HepG2 (cell line): ENCODE results near the gene NFATC4. TPM values are rescaled to one million over a fixed set of nuclear protein-coding genes. Genes with fewer than 3 reads are reported as not detected.
"Not testable (repeated sequence)": the region's sequence is repeated elsewhere in the genome, so short reads cannot be mapped to it uniquely, and the experiment has no call there.

Experiments used
- ATAC-seq: fragments of 200-7000 bp; cut with Tn5 transposase; 3 replicates; pipeline ENCODE4 v1.9.1; 2020; ENCODE audit warnings: mild to moderate bottlenecking, moderate library complexity
- BruUV-seq: library from RNA; stranded (reverse); fragments of 400-500 nt; replicated peaks from 2 replicates; lab custom pipeline; 2021; lab: Mats Ljungman, UMichigan
- CTCF ChIA-PET: fragments of 300-600 bp; formaldehyde crosslinking; extraction: SDS; loops from one replicate; lab custom pipeline; 2021; ENCODE audit warnings: low total read pairs, inconsistent platforms, low intra/inter-chr PET ratio; lab: Yijun Ruan, JAX
- POLR2A ChIA-PET: fragments of 350-600 bp; sonication (Branson Sonifier 250); formaldehyde crosslinking; loops from one replicate; lab custom pipeline; 2020; ENCODE audit warnings: antibody characterized with exemption, inconsistent platforms; lab: Yijun Ruan, JAX
- DNase-seq: peaks from one replicate; pipeline ENCODE4 v3.0.0-alpha.2; 2015; ENCODE audit warnings: low spot score
- FAIRE-seq: peaks from 3 replicates; lab custom pipeline; 2011; peaks lifted over from hg19 to GRCh38; lab: Jason Lieb, UNC
- H2AFZ ChIP-seq: one replicate; pipeline ENCODE4 v1.6.1; 2011; ENCODE audit warnings: low read length, inconsistent platforms
- H3K27ac ChIP-seq: fragments of 300-600 bp; 3 replicates; pipeline ENCODE4 v1.8.0; 2011; ENCODE audit warnings: mixed run types, mild to moderate bottlenecking, mixed read lengths, low read length, inconsistent platforms; ENCODE audit not compliant: insufficient read depth; ENCODE audit errors: extremely low read length
- H3K27me3 ChIP-seq, 2 experiments: fragments of 200-600 bp in 1 of 2; 2 replicates in 1 of 2; 3 replicates in 1 of 2; pipeline versions ENCODE4 v1.6.0 to v1.8.0; 2011; ENCODE audit warnings: low read length in 2 of 2, mild to moderate bottlenecking in 2 of 2, moderate library complexity in 2 of 2, inconsistent platforms in 1 of 2; ENCODE audit not compliant: insufficient read depth in 2 of 2, control insufficient read depth in 1 of 2
- H3K36me3 ChIP-seq, 2 experiments: fragments of 200-600 bp in 1 of 2; replicated peaks in 1 of 2; 2 replicates in 1 of 2; 3 replicates in 1 of 2; pipeline versions ENCODE4 v1.5.1 to v1.8.0; 2011; ENCODE audit warnings: low read length in 2 of 2, inconsistent platforms in 1 of 2; ENCODE audit not compliant: insufficient read depth in 2 of 2, control insufficient read depth in 1 of 2
- H3K4me1 ChIP-seq: 2 replicates; pipeline ENCODE4 v1.5.1; 2012; ENCODE audit warnings: low read length, inconsistent platforms; ENCODE audit not compliant: insufficient read depth
- H3K4me2 ChIP-seq: 2 replicates; pipeline ENCODE4 v1.6.0; 2011; ENCODE audit warnings: low read depth, low read length, inconsistent platforms
- H3K4me3 ChIP-seq, 3 experiments: fragments of 200-600 bp in 1 of 3; sonication (generic), shearing (Covaris generic) in 1 of 3; replicated peaks in 1 of 3; 2 replicates each; pipeline ENCODE4 v1.5.1; 2011 to 2016; ENCODE audit warnings: low read length in 3 of 3, inconsistent platforms in 2 of 3, low read depth in 2 of 3, mild to moderate bottlenecking in 2 of 3, control low read depth in 1 of 3, mixed read lengths in 1 of 3; ENCODE audit not compliant: insufficient read depth in 1 of 3
- H3K79me2 ChIP-seq: one replicate; pipeline ENCODE4 v1.6.1; 2011; ENCODE audit warnings: low read length, inconsistent platforms; ENCODE audit not compliant: insufficient read depth
- H3K9ac ChIP-seq: 2 replicates; pipeline ENCODE4 v1.6.0; 2011; ENCODE audit warnings: mild to moderate bottlenecking, low read depth, low read length, inconsistent platforms; ENCODE audit not compliant: insufficient read depth
- H3K9me3 ChIP-seq: 2 replicates; pipeline ENCODE4 v1.5.1; 2012; ENCODE audit warnings: mild to moderate bottlenecking, low read length
- H4K20me1 ChIP-seq: 2 replicates; pipeline ENCODE4 v1.6.0; 2011; ENCODE audit warnings: inconsistent platforms, mild to moderate bottlenecking, low read length, moderate library complexity; ENCODE audit not compliant: insufficient read depth
- EP300 ChIP-seq, 3 experiments: sonication (generic) in 1 of 3; formaldehyde crosslinking in 1 of 3; IDR thresholded peaks; 2 replicates each; pipeline versions ENCODE4 v1.5.1 to v1.6.1; 2011 to 2020; ENCODE audit warnings: low read depth in 2 of 3, low read length in 2 of 3, borderline replicate concordance in 1 of 3, improper control_type of control experiment in 1 of 3, mild to moderate bottlenecking in 1 of 3, missing genetic modification reagents in 1 of 3, moderate library complexity in 1 of 3
- FLYWCH1 ChIP-seq: sonication (generic); formaldehyde crosslinking; IDR thresholded peaks from 2 replicates; pipeline ENCODE4 v1.8.1; 2023; ENCODE audit warnings: mild to moderate bottlenecking, missing genetic modification reagents
- IRX3 ChIP-seq: sonication (generic); formaldehyde crosslinking; IDR thresholded peaks from 2 replicates; pipeline ENCODE4 v1.8.1; 2023; ENCODE audit warnings: mild to moderate bottlenecking, low read depth, missing genetic modification reagents, borderline replicate concordance
- KMT2A ChIP-seq: sonication (generic); formaldehyde crosslinking; IDR thresholded peaks from 2 replicates; pipeline ENCODE4 v1.4.0; 2020; ENCODE audit warnings: missing genetic modification reagents
- MAX ChIP-seq: IDR thresholded peaks from 2 replicates; pipeline ENCODE4 v1.6.1; 2012; ENCODE audit warnings: inconsistent platforms
- NFATC3 ChIP-seq: sonication (generic); formaldehyde crosslinking; IDR thresholded peaks from 2 replicates; pipeline ENCODE4 v1.5.1; 2020; ENCODE audit warnings: mild to moderate bottlenecking, missing genetic modification reagents
- NR2F1 ChIP-seq, 2 experiments: fragments of 450-650 bp in 1 of 2; formaldehyde crosslinking in 1 of 2; IDR thresholded peaks; 2 replicates each; pipeline versions ENCODE4 v1.5.0 to v1.6.1; 2016 to 2020; ENCODE audit warnings: mild to moderate bottlenecking in 1 of 2, missing compliant biosample characterization in 1 of 2, missing genetic modification reagents in 1 of 2, moderate library complexity in 1 of 2
- TOPORS ChIP-seq: sonication (generic); formaldehyde crosslinking; IDR thresholded peaks from 2 replicates; pipeline ENCODE4 v1.8.0; 2023; ENCODE audit warnings: mild to moderate bottlenecking, missing genetic modification reagents
- WGBS: methylation state at CpG from one replicate; pipeline ENCODE4 v1.1.6; 2017; ENCODE audit warnings: low lambda C conversion rate; 5-methylcytosine and 5-hydroxymethylcytosine counted together
- in situ Hi-C: cut with HindIII; loops from 2 replicates; pipeline ENCODE4 v1.10.0; 2017; ENCODE audit warnings: low pct_unique_long_range_greater_than_20kb; ENCODE audit not compliant: extremely low pct_ligation_motif_present
- intact Hi-C: fragments of 100-400 bp; cut with micrococcal nuclease; formaldehyde crosslinking; loops from one replicate; pipeline ENCODE4 v1.10.0; 2022; ENCODE audit not compliant: unreplicated experiment
- polyA plus RNA-seq, 8 experiments: library from polyadenylated mRNA; depleted of rRNA in 3 of 8; stranded (reverse) in 7 of 8; unstranded in 1 of 8; fragments of >200 nt; fragmentation: Illumina TruSeq in 4 of 8; extraction: Trizol in 4 of 8; gene quantifications; 2 replicates each; pipeline versions ENCODE4 v1.2.1 to v1.2.3, GENCODE V29; 2011 to 2016; ENCODE audit warnings: low read depth in 4 of 8, missing spikeins in 1 of 8, mixed read lengths in 1 of 8; ENCODE audit not compliant: insufficient read depth in 1 of 8
- total RNA-seq, 5 experiments: library from RNA; depleted of rRNA; stranded (reverse); fragments of >200 nt; fragmentation: Illumina TruSeq; extraction: Trizol; gene quantifications; 2 replicates each; pipeline ENCODE4 v1.2.3, GENCODE V29; 2016; ENCODE audit warnings: low read depth in 1 of 5

The NFATC4 gene
- total and polyA plus RNA-seq, 2 of the 13 experiments (the other 11 are each of a cell fraction or from before 2014, with no cell fraction given): 0.04 to 0.15 TPM

DNA sequence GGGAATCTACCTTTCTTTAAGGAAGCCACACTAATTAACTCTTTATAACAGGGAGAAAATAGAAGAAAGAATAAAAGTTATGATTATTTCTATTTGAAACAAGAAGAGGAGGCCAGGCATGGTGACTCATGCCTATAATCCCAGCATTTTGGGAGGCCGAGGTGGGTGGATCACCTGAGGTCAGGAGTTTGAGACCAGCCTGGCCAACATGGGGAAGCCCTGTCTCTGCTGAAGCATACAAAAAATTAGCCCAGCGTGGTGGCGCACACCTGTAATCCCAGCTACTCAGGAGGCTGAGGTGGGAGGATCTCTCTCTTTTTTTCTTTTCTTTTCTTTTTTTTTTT is 13.5 kb upstream of the NFATC4 start:
- intact Hi-C loops, H3K79me2 ChIP-seq, DNase-seq, FAIRE-seq, H3K27ac ChIP-seq, BruUV-seq, in situ Hi-C loops, H3K4me3 ChIP-seq, H4K20me1 ChIP-seq, H2AFZ ChIP-seq, H3K36me3 ChIP-seq, H3K9me3 ChIP-seq, ATAC-seq, H3K9ac ChIP-seq, H3K4me2 ChIP-seq: not testable (repeated sequence)
- WGBS: 65% methylated on average over 3 of the region's 3 CpGs
- CTCF ChIA-PET: interaction anchor here (1.0 kb wide), 1 partner anchor 22 kb away, joined by 3 read pairs; no protein-coding TSS in a partner anchor
- TF ChIP-seq NR2F1 (CRISPR knock-in tag; IDR thresholded peaks at IDR 0.05): 0 out of 4 replicates have a peak, but pooled peaks of 1 of the 2 experiments have one; percentile 4
- POLR2A ChIA-PET: interaction anchor here (0.6 kb wide), 1 partner anchor 12 kb away, joined by 3 read pairs; no protein-coding TSS in a partner anchor
- H3K27me3 ChIP-seq: peaks cover 6 to 14% of the 10 kb centered on the region in 2 experiments; a peak in 2 of 5 replicates
- H3K4me1 ChIP-seq: peaks cover 10% of the 10 kb centered on the region

DNA sequence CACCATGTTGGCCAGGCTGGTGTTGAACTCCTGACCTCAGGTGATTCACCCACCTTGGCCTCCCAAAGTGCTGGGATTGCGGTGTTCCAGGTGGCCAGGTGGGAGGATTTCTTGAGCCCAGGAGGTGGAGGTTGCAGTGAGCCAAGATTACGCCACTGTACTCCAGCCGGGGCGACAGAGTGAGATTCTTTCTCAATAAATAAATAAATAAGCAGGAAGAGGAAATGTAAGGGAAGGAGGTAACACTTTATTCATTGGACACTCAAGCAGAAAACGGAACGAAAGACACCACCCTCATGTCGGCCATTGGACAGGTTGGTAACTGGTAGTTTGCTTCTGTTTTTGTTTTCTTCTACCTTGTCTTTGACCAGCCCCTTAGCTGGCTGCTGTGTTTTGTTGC is 13.0 kb upstream of the NFATC4 start:
- ATAC-seq: no peak
- H3K4me1 ChIP-seq: peaks cover 10% of the 10 kb centered on the region
- H3K9ac ChIP-seq: no peak overlapping the region
- no peaks in the 10 kb centered on the region for H3K36me3 ChIP-seq
- in situ Hi-C loops: no loop called here
- H3K9me3 ChIP-seq: no peaks in the 10 kb centered on the region
- peak overlapping the region; percentile 38 for H2AFZ ChIP-seq
- WGBS: 31% methylated on average over 7 of the region's 7 CpGs
- H4K20me1 ChIP-seq: no peaks in the 10 kb centered on the region
- no peak overlapping the region for H3K4me2 ChIP-seq
- FAIRE-seq: no peak
- DNase-seq: no peak
- no peaks in the 10 kb centered on the region for H3K79me2 ChIP-seq
- H3K4me3 ChIP-seq: no peak overlapping the region
- TF ChIP-seq TOPORS (CRISPR knock-in tag) (no peak), NFATC3 (no peak), IRX3 (CRISPR knock-in tag) (no peak), EP300 (IDR thresholded peaks at IDR 0.05; ENCODE audit: low read depth in 2 of 2, low read length in 2 of 2) (no peak), EP300 (CRISPR knock-in tag; IDR thresholded peaks at IDR 0.05; ENCODE audit: borderline replicate concordance) (no peak), FLYWCH1 (CRISPR knock-in tag) (no peak), MAX (no peak), KMT2A (CRISPR knock-in tag) (no peak)
- intact Hi-C loops: no loop called here
- ChIA-PET CTCF (no interaction called here), POLR2A (no interaction called here)
- H3K27ac ChIP-seq: no peak overlapping the region
- no TSS peak for BruUV-seq
- H3K27me3 ChIP-seq: peaks cover 5 to 11% of the 10 kb centered on the region in 2 experiments; a peak in 2 of 5 replicates
